ENCODE data around the gene CDH23. TPM values are rescaled to one million over a fixed set of nuclear protein-coding genes. Genes with fewer than 3 reads are reported as not detected.

Gene CDH23
- polyA plus RNA-seq, 5 donors = 2.3 to 3.6 (median 3.1) TPM

DNA sequence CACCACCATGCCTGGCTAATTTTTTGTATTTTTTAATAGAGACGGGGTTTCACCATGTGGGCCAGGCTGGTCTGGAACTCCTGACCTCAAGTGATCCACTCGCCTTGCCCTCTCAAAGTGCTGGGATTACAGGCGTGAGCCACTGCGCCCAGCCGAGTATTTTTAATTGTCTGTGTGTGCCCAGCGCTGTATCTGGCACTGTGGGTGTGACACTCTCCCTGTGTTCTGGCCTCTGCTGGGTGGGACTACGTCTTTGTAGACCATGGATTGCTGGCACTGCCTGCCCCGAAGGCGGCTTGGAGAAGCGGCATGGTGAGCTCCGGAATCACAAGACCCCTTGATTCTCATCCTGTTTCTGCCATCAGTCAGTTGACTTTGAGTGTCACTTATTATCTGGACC lies 136.2 kb downstream of the CDH23 start:
- no peak for DNase-seq

DNA sequence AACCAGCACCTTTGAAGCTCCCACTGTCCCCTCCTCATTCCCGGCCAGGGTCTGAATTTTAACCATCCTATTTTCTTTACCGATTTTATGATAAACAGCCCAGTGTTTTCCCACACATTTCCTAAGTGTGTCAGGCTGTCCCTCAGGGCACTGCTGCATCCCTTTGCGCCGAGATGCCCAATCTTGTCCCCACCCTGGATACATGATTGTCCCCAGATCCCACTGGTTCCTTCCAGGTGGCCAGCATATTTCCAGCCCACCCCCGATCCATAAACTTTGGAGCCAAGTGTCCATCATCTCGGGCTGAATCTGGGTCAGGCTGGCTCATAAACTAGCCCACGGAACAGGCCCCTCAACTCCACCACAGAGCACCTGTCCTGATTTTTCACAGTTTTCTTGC lies 137.2 kb downstream of the CDH23 start:
- DNase-seq = no peak

DNA sequence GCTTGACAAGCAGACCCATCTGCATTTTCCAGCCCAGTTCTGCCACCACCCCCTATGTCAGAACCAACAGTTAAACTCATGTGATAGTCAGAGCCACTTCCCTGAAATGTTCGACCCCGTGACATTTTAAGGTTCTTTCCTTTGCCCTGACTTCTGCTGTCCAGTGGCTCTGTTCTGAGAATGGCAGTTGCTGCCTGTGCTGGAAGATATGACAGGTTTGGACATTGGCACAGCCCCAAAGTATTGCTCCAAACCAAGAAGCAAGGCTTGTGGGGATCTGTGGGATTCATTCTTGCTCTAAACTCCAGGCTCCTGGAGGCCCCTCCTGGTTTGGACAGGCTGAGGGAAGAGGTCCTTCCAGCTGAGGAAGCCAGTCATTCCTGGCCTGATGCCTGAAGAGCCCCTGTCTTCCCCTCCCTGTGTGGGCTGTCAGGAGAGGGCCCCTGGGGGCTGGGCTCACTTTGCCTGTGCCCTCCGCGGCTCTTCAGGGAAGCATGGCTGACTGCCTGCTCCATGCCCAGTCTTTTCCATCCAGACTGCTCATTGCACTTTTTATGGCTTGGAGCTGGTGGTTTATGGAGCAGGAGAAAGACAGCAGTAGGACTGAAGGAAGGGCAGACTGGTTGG lies 138.0 kb downstream of the CDH23 start:
- DNase-seq = no peak

GRCh38 chr10:71536332-71536731 lies 139.6 kb downstream of the CDH23 start:
- no peak for DNase-seq

GRCh38 chr10:71537125-71537524 lies 140.4 kb downstream of the CDH23 start:
- no peak for DNase-seq

- no peak for DNase-seq
Measured at GRCh38 chr10:71537681-71538080, 141.0 kb downstream of the CDH23 start.

GRCh38 chr10:71538608-71539260 lies 142.0 kb downstream of the CDH23 start:
- DNase-seq = no peak

DNA sequence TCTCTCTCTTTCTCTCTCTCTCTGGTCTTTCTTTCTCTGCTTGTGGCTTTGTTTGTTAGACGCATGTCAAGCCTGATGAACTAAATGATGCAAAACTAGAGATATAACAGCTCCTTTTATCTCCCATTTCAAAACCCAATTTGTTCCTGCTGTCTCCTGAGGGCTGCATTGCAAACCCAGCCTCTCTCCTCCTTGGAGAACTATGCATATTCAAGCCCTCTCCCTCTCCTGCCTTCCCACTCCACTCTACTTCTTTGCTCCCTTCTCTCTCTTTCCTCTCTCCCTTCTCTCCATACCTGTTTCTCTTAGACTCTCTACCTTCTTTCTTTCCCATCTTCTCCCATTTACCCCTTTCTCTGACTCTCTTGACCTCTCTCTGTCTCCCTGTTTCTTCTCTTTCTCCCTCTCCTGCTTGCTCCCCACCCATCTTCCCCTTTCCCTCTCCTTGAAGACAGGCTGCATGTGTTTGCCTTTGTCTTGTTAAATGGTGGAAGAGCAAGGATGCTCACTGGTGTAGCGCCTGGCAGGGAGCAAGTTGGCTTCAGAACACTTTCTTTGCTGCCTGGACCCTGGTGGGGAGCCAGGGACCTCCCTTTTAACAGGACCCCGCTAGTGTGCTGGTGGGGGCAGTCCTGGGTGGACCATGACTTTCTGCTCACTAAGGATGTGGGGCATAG lies 142.9 kb downstream of the CDH23 start:
- no peak for DNase-seq

GRCh38 chr10:71542478-71542877 lies 145.8 kb downstream of the CDH23 start:
- no peak for DNase-seq

GRCh38 chr10:71543608-71544170 lies 147.0 kb downstream of the CDH23 start:
- DNase-seq = no peak

- DNase-seq = no peak
Measured at GRCh38 chr10:71545001-71545400, 148.3 kb downstream of the CDH23 start.

DNA sequence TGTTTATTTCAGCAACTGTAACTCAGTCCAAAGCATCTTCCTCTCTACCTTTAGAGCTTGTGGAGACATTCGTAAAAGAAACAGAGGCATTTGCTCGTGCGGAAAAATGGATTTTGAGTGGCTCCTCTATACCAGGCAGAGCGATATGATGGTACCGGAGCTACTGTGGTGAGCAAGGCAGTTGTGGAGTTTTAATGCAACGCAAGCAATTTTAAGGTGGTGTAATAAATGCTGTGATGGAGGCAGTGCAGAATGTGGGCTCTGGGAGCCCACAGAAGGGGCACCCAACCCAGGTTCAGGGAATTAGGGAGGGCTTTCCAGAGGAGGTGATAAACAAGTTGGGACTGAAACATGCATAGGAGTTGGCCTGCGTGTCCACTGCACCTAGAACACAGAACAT lies 149.5 kb downstream of the CDH23 start:
- no peak for DNase-seq

DNA sequence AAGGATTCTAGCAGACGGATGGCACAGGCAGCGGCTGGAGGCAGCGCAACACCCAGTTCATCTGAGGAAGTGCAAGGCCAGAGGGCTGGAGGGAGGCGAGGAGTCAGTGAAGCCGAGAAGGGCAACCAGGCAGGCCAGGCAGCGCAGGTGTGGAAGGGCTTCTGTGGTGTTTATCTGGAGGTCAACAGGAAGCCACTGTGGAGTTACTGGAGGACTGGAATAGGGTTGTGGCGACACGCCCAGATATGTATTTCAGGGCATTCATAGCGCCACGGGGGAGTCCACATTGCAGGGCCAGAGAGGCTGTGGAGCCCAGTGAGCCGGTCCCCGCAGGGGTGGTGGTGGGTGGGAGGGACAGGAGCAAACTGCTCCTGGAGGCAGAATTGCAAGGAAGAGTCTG lies 150.6 kb downstream of the CDH23 start:
- DNase-seq = no peak

- peak; percentile 79 to 82 for DNase-seq
Measured at GRCh38 chr10:71547876-71548846, 151.4 kb downstream of the CDH23 start.

DNA sequence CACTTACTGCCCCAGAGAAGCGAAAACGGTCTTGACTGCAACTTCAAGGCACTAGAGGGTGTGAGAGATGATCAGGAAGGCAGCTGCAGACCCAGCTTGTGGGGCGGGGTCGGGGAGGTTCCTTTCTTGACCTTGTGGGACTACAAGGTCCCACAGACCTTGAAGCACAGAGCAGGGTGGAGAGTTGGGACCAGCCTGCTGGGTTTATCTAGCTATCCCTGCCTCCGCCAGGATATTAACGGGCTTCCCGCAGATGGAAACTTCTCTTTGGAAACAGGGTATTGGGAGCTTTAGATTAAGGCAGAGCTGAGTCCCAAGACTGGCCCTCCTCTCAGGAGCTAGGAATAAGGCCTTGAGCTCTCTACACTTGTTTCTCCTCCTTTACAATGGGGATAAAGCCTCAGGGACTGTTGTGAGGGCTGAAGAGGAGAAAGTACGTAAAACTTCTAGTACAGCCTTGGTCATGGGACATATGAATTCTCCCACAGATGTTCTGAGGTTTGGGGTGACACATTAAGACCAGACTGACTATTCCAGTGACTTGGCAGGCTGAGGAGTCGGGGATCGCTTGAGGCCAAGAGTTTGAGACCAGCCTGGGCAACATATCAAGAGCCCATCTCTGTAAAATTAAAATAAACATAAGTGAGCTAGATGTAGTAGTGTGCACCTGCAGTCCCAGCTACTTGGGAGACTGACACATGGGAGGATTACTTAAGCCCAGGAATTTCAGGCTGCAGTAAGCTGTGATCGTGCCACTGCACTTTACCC lies 153.2 kb downstream of the CDH23 start:
- no peak for DNase-seq

GRCh38 chr10:71550628-71551027 lies 153.9 kb downstream of the CDH23 start:
- no peak for DNase-seq

GRCh38 chr10:71551970-71552369 lies 155.2 kb downstream of the CDH23 start:
- no peak for DNase-seq

DNA sequence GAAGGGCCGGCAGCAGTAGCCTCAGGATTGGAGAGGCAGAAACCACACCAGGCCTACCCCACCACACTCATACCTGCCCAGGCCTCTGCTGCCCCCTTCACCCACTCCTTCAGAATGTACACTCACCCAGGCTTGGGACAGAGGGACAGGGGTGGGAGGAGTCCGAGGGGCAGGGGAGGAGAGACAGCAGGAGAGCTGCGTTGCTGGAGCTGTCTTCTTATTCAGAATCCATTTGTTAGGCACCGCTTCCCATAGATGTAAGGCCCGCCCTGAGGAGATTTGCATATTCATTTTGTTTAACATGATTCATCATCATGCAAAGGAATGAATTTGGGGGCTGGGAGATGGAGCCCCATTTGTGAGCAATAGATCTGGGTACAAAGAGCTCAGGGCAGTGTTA lies 156.7 kb downstream of the CDH23 start:
- no peak for DNase-seq

- no peak for DNase-seq
Measured at GRCh38 chr10:71554671-71555070, 158.0 kb downstream of the CDH23 start.

DNA sequence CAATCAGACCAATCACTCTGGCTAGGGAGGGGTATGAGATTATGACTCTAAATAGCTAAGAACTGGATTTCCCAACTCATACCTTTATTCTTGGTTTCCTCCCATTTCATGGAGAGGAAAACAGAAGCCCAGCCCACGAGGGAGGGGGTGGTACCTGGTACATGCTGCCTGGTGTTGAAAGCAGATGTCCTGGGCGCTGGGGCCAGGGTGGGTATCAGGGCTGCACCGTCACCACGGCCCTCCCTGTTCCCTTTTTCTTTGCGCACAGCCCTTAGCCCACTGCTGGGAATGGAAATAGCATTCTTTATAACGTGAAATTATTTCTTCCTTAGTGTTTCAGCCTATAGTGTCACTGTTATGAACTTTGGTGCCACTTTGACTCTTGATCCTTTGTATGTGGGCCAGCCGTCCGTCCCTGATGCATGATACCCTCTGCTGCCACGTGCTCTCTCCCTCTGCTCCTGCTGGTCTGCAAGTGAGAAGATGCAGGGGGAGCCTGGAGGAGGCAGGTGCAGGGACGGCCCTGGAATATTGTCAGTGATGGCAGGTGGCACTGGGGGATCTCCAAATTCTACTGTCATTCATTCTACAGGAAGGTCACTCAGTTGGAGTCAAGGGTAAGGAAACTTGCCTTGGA lies 158.5 kb downstream of the CDH23 start:
- DNase-seq = no peak
